SW 1271 (cell line): ENCODE data around the gene ZMPSTE24.

ENCODE experiments used
- DNase-seq, 2 experiments: peaks; one replicate each; lab custom pipeline; 2025; lab: John Stamatoyannopoulos, UW

The ZMPSTE24 gene

GRCh38 chr1:40264354-40264781 lies 6.3 kb downstream of the ZMPSTE24 start:
- DNase-seq: no peak

DNA sequence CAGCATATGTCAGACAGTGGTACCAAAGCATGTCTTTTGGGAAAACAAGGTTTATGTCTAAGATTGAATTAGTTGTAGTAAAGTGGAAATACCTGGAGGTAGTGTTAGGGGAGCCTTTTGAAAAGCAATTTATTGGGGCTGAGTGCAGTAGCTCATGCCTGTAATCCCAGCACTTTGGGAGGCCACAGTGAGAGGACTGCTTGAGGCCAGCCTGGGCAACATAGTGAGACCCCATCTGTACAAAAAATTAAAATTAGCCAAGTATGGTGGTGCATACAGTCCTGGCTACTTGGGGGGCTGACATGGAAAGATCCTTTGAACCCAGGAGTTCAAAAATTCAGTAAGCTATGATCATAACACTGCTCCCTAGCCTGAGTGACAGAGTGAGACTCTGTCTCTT lies 7.3 kb downstream of the ZMPSTE24 start:
- DNase-seq: no peak

DNA sequence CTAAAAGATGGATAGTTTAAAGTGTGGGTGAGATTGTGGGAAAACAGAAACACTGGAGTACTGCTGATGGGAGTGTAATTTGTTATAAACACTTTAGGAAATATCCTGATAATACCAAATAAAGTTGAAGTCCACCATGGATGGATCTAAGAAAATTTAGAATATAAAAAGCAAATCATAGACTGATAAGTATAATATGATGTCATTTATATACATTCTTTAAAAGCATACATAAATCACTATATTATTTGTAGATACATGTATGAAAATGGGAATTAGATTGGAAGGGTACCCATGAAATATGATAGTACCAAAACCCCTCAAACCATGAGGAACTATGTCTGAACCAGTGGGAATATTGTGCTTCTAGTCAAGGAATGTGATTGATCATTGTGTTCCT lies 7.9 kb downstream of the ZMPSTE24 start:
- DNase-seq: no peak

GRCh38 chr1:40266786-40267535 lies 8.9 kb downstream of the ZMPSTE24 start:
- no peak for DNase-seq

GRCh38 chr1:40267767-40268187 lies 9.7 kb downstream of the ZMPSTE24 start:
- no peak for DNase-seq

DNA sequence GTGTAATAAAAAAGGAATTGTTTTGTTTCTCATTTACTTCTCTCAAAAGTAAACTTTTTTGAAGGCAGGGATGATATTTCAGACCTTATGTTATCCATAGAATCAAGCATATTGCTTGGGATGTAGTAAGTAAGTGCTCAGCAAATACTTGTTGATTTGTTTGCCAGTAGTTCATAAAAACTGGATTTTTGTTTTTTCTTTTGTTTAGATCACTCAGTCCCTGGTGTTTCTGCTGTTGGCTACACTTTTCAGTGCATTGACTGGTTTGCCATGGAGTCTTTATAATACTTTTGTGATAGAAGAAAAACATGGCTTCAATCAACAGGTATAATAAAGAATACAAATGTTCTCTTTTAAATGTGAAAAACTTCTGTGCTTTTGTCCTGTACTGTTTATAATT lies 10.2 kb downstream of the ZMPSTE24 start:
- no peak for DNase-seq

- no peak for DNase-seq
Measured at GRCh38 chr1:40270152-40270834, 12.3 kb downstream of the ZMPSTE24 start.

- DNase-seq: no peak
Measured at GRCh38 chr1:40272653-40273213, 14.7 kb downstream of the ZMPSTE24 start.

GRCh38 chr1:40273547-40274166 lies 15.6 kb downstream of the ZMPSTE24 start:
- no peak for DNase-seq

DNA sequence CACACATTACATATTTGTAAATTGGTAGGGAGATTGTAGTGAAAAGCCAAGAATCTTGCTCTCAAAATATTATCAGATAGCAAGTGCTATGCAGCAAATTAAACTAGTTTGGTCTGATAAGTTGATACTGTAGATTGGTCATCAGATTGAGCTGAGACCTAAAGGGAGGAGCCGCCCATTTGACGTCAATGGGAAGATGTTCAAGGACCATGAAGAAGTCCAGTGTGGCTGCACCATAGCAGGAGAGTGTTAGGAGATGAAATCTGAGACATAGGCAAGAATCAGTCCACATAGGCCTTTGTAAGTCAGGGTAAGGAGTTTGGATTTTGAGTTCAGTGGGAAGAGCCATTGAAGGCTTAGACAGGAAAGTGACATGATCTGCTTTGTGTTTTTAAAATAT lies 16.3 kb downstream of the ZMPSTE24 start:
- no peak for DNase-seq

- DNase-seq: no peak
Measured at GRCh38 chr1:40276122-40276521, 18.1 kb downstream of the ZMPSTE24 start.

GRCh38 chr1:40281853-40282252 lies 23.8 kb downstream of the ZMPSTE24 start:
- DNase-seq: no peak

- no peak for DNase-seq
Measured at GRCh38 chr1:40291293-40291692, 33.3 kb downstream of the ZMPSTE24 start.

DNA sequence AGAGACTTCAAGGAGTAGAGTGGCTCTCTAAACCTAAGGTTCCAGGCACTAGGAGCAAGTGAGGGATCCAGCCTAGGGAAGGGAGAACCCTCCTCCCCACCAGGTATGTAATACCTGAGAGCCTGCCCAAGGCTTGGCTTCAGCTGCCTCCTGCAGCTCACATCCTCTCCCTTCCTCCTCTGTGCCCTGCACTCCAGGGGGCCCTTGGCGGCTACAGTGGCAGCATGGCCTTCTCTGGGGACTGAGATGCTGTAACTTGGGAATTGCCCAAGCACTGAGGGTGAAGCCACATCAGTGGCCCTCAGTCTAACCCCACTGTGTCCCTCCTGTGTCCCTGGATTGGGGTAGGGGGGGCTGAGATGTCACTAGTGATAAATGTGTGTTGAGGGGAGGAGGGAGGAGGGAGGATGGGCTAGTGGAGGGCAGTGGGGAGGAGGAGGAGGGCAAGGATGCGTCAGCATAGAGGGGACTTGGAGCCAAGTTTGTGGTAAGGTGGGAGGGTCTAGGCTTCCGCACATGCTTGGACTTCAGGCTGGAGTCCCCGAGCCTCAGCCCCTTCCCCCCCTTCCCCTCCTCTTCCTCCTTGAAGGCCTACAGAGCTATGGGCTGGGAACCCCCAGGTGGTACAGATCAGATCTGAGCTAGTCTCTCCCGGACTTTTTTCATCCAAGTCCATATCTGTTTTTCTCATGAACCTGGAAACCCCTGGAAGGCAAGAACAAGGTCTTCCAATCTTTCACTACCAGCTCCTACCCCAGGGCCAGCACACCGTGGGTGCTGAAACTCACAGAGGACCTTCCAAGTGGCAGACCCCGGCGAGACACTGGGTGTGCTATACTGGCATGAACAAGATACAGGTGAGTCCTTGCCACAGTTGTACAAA lies 41.6 kb downstream of the ZMPSTE24 start:
- DNase-seq: no peak

DNA sequence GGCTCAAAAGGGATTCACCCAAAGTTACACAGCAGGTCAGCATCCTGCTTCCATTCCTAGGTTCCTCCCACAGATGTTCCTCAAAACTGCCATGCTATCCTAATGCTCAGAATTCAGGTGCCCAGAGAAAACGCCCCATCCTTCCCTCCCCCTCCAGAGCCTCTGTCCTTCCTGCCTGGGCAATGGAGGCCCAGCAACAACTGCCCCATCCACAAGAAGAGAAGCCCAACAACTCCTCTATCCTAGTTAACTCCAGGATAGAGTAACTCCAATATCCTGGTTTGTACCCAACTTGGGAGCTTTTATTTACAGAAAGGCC lies 42.2 kb downstream of the ZMPSTE24 start:
- DNase-seq: no peak

GRCh38 chr1:40300651-40301050 lies 42.6 kb downstream of the ZMPSTE24 start:
- DNase-seq: no peak

DNA sequence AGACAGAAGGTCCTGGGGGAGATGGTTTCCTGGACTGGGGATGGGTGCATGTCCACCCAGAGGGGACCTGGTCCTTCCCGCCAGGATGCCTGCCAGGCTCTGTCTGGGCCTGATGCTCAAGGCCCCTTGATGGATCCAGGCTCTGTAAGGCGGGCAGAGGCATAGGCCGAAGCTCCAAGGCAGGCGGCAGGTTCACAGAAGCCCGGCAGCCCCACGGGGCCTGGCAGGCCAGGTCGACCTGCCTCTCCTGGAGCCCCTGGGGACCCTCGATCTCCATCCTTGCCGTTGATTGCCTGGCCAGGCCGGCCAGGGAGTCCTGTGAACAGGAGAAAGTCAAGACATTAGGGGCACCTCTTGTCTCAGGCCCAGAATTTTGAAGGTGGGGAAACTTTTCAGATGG lies 43.0 kb downstream of the ZMPSTE24 start:
- no peak for DNase-seq

DNA sequence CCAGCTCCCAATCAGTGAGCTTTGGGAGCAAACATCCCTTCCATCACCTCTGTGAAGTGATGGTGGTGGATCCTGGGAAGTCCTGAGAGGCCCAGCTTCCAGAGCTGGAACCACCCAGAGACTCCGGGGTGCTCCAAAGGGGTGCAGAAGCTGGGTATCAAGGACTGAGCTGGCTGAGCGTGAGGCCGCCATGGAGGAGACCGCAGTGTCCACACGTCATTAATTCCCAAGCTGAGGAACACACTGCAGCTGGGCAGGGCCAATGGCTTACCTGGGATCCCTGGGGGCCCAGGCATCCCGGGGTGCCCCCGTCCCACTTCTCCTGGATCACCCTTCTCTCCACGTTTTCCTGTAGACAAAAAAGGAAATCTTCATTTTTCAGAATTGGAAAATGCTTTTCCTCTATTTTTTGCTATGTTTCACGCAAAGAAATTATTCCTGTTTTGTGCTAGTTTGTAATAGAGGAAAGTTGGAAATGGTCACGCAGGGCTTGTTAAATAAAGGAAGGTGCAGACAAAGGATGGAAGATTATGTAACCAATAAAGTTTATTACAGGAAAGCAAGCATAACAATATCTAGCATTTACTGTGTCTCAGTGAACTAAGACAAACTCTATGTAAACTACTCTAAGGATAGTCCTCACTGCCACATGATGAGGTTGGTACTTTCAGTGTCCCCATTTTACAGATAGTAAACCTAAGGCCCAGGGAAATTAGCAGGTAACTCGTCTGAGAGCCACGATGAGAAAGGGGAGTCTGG lies 43.7 kb downstream of the ZMPSTE24 start:
- DNase-seq: no peak

- DNase-seq: no peak
Measured at GRCh38 chr1:40302475-40302874, 44.4 kb downstream of the ZMPSTE24 start.

DNA sequence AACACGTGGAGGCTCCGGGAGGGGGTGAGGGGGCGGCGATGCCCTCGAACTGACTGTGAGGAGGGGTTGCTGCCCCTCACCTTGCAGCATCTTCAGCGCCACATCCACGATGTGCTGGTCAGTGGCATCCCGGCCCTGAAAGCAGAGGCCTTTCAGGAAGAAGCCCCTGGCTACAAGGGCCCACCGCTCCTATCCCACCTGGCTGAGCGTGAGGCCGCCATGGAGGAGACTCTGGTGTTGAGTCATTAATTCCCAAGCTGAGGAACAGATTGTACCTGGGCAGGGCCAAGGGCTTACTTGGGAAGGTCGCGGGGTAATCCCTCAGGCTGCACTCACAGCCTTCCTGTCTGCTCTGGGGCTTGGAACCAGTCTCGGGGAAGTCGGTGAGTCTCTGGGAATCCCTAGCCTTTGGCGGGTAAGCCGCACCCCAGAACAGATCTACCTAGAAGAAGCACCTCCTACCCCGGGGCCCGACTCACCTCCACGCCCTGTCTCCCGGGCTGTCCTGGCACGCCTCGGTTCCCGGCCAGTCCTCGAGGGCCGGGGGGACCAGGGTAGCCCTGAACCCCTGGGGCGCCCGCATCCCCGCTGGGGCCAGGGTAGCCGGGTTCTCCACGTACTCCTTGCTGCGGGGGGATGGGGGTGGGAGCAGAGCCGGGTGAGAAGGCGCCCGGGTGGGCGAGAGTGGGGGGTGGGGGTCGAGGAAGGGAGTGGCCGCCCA lies 45.2 kb downstream of the ZMPSTE24 start:
- DNase-seq: no peak

- DNase-seq: no peak
Measured at GRCh38 chr1:40303790-40304189, 45.8 kb downstream of the ZMPSTE24 start.
